GM12873 (cell line): ENCODE data around the gene GBP7.

Experiments used
- CTCF ChIP-seq: IDR thresholded peaks from 2 replicates; pipeline ENCODE4 v1.5.1; 2012; ENCODE audit warnings: low read depth, mild to moderate bottlenecking, moderate library complexity, low read length, control low read depth; ENCODE audit not compliant: insufficient read depth; ENCODE audit errors: missing control alignments

GBP7 gene

GRCh38 chr1:89143484-89143883, 32.3 kb downstream of the GBP7 start:
- no peak for TF ChIP-seq CTCF

- TF ChIP-seq CTCF = no peak
Observed at GRCh38 chr1:89142160-89142559, 33.6 kb downstream of the GBP7 start.

GRCh38 chr1:89133747-89134146, 42.1 kb downstream of the GBP7 start:
- no peak for TF ChIP-seq CTCF

GRCh38 chr1:89130716-89131115, 45.1 kb downstream of the GBP7 start:
- TF ChIP-seq CTCF = no peak

GRCh38 chr1:89129911-89130310, 45.9 kb downstream of the GBP7 start:
- TF ChIP-seq CTCF = no peak

- TF ChIP-seq CTCF = no peak
Observed at GRCh38 chr1:89125913-89126580, 49.8 kb downstream of the GBP7 start, which contains the start of gene GBP2. GBP2 (minus strand) TSS chr1:89126114; CDS start chr1:89121966, 4,148 bp downstream.

GRCh38 chr1:89125240-89125912, 50.4 kb downstream of the GBP7 start:
- no peak for TF ChIP-seq CTCF
